ENCODE results near the gene GBP2.

GRCh38 chr1:89174491-89174890, 48.6 kb upstream of the GBP2 start:
- TF ChIP-seq CHD1 (IDR thresholded peaks at IDR 0.05; ENCODE audit: low read depth, low read length): no peak
- TF ChIP-seq, protein P1, sequence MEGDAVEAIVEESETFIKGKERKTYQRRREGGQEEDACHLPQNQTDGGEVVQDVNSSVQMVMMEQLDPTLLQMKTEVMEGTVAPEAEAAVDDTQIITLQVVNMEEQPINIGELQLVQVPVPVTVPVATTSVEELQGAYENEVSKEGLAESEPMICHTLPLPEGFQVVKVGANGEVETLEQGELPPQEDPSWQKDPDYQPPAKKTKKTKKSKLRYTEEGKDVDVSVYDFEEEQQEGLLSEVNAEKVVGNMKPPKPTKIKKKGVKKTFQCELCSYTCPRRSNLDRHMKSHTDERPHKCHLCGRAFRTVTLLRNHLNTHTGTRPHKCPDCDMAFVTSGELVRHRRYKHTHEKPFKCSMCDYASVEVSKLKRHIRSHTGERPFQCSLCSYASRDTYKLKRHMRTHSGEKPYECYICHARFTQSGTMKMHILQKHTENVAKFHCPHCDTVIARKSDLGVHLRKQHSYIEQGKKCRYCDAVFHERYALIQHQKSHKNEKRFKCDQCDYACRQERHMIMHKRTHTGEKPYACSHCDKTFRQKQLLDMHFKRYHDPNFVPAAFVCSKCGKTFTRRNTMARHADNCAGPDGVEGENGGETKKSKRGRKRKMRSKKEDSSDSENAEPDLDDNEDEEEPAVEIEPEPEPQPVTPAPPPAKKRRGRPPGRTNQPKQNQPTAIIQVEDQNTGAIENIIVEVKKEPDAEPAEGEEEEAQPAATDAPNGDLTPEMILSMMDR (conservative IDR thresholded peaks at IDR 0.05; ENCODE audit: low read depth, low read length): no peak
- TF ChIP-seq RAD21 (IDR thresholded peaks at IDR 0.05; ENCODE audit: low read length): no peak
- no peak for TF ChIP-seq POLR2A (IDR thresholded peaks at IDR 0.05; ENCODE audit: low read depth, low read length)
- TF ChIP-seq CEBPB (IDR thresholded peaks at IDR 0.05; ENCODE audit: low read depth, low read length): no peak
- no peak for TF ChIP-seq RFX5 (IDR thresholded peaks at IDR 0.05; ENCODE audit: low read depth, low read length)
- no peak for TF ChIP-seq MXI1 (IDR thresholded peaks at IDR 0.05; ENCODE audit: borderline replicate concordance, low read depth, low read length)
- TF ChIP-seq NFE2L2 (IDR thresholded peaks at IDR 0.05; ENCODE audit: low read depth, low read length): no peak
- TF ChIP-seq MAFK (IDR thresholded peaks at IDR 0.05; ENCODE audit: low read depth, low read length): no peak

Data from IMR-90 (cell line).